ENCODE data around the gene IPO9. TPM values are rescaled to one million over a fixed set of nuclear protein-coding genes. Genes with fewer than 3 reads are reported as not detected.

Gene IPO9
- total and polyA plus RNA-seq, 2 experiments from 2014 or later = 47.6 to 87.4 TPM

GRCh38 chr1:201918343-201918742 is 89.4 kb downstream of the IPO9 start (continued):
- TF ChIP-seq, protein P1, sequence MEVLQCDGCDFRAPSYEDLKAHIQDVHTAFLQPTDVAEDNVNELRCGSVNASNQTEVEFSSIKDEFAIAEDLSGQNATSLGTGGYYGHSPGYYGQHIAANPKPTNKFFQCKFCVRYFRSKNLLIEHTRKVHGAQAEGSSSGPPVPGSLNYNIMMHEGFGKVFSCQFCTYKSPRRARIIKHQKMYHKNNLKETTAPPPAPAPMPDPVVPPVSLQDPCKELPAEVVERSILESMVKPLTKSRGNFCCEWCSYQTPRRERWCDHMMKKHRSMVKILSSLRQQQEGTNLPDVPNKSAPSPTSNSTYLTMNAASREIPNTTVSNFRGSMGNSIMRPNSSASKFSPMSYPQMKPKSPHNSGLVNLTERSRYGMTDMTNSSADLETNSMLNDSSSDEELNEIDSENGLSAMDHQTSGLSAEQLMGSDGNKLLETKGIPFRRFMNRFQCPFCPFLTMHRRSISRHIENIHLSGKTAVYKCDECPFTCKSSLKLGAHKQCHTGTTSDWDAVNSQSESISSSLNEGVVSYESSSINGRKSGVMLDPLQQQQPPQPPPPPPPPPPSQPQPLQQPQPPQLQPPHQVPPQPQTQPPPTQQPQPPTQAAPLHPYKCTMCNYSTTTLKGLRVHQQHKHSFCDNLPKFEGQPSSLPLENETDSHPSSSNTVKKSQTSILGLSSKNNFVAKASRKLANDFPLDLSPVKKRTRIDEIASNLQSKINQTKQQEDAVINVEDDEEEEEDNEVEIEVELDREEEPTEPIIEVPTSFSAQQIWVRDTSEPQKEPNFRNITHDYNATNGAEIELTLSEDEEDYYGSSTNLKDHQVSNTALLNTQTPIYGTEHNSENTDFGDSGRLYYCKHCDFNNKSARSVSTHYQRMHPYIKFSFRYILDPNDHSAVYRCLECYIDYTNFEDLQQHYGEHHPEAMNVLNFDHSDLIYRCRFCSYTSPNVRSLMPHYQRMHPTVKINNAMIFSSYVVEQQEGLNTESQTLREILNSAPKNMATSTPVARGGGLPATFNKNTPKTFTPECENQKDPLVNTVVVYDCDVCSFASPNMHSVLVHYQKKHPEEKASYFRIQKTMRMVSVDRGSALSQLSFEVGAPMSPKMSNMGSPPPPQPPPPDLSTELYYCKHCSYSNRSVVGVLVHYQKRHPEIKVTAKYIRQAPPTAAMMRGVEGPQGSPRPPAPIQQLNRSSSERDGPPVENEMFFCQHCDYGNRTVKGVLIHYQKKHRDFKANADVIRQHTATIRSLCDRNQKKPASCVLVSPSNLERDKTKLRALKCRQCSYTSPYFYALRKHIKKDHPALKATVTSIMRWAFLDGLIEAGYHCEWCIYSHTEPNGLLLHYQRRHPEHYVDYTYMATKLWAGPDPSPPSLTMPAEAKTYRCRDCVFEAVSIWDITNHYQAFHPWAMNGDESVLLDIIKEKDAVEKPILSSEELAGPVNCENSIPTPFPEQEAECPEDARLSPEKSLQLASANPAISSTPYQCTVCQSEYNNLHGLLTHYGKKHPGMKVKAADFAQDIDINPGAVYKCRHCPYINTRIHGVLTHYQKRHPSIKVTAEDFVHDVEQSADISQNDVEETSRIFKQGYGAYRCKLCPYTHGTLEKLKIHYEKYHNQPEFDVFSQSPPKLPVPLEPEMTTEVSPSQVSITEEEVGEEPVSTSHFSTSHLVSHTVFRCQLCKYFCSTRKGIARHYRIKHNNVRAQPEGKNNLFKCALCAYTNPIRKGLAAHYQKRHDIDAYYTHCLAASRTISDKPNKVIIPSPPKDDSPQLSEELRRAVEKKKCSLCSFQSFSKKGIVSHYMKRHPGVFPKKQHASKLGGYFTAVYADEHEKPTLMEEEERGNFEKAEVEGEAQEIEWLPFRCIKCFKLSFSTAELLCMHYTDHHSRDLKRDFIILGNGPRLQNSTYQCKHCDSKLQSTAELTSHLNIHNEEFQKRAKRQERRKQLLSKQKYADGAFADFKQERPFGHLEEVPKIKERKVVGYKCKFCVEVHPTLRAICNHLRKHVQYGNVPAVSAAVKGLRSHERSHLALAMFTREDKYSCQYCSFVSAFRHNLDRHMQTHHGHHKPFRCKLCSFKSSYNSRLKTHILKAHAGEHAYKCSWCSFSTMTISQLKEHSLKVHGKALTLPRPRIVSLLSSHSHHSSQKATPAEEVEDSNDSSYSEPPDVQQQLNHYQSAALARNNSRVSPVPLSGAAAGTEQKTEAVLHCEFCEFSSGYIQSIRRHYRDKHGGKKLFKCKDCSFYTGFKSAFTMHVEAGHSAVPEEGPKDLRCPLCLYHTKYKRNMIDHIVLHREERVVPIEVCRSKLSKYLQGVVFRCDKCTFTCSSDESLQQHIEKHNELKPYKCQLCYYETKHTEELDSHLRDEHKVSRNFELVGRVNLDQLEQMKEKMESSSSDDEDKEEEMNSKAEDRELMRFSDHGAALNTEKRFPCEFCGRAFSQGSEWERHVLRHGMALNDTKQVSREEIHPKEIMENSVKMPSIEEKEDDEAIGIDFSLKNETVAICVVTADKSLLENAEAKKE (CRISPR knock-in tag; IDR thresholded peaks at IDR 0.05) = no peak
- TF ChIP-seq NANOG (IDR thresholded peaks at IDR 0.05; ENCODE audit: borderline replicate concordance) = no peak
- no peak for TF ChIP-seq CTCF (conservative IDR thresholded peaks at IDR 0.05; ENCODE audit: low read depth in 2 of 2)
- TF ChIP-seq JUNB (IDR thresholded peaks at IDR 0.05; ENCODE audit: unreplicated experiment) = no peak
- TF ChIP-seq EZH2phosphoT487 (IDR thresholded peaks at IDR 0.05; ENCODE audit: unreplicated experiment) = no peak

DNA sequence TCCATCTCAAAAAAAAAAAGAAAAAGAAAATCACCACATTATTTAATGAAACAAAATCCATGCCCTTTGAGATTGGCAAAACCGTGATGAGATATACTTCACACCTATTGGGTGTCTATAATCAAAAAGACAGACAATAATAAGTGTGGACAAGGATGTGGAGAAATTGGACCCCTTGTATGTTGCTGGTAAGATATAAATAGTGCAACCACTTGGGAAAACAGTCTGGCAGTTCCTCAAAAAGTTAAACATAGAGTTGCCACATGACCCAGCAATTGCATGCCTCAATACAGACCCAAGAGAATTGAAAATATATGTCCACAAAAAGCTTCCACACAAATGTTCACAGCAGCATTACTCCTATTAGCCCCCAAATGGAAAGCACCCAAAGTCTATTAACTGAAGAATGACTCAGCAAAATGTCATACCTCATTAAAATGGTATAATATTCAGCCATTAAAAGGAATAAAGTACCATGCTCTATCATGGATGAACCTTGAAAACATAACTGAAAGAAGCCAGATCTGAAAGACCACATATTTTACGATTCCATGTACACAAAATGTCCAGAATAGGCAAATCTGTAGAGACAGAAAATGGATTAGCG is 93.1 kb downstream of the IPO9 start:
- DNase-seq (ENCODE audit: low spot score) = no peak
- H4K20me1 ChIP-seq (replicated peaks; ENCODE audit: insufficient read depth) = no peaks in the 10 kb centered on the region
- H3K36me3 ChIP-seq (ENCODE audit: insufficient read depth) = no peaks in the 10 kb centered on the region
- H3K4me1 ChIP-seq (ENCODE audit: insufficient read depth) = no peaks in the 10 kb centered on the region
- H3K4me3 Mint-ChIP-seq = no peak overlapping the region
- no peaks in the 10 kb centered on the region for H3F3A ChIP-seq (replicated peaks; ENCODE audit: low read depth)
- no peaks in the 10 kb centered on the region for H3K79me2 ChIP-seq (replicated peaks; ENCODE audit: insufficient read depth)
- no peaks in the 10 kb centered on the region; the same call in 1 of the 3 replicates for H3K4me1 Mint-ChIP-seq
- H3K36me3 Mint-ChIP-seq (ENCODE audit: low read depth) = no peaks in the 10 kb centered on the region
- H3K9me2 ChIP-seq (ENCODE audit: insufficient read depth) = no peaks in the 10 kb centered on the region
- no peak overlapping the region for H2AFZ ChIP-seq
- H3K27ac ChIP-seq (ENCODE audit: low read depth) = no peak overlapping the region
- ATAC-seq = no peak
- H3K4me3 ChIP-seq = no peak overlapping the region
- no peak overlapping the region for H3K4me2 ChIP-seq
- H3K9me3 Mint-ChIP-seq = no peaks in the 10 kb centered on the region
- peak overlapping the region; percentile 20; the same call in 1 of the 2 replicates for H3K27ac Mint-ChIP-seq
- no peaks in the 10 kb centered on the region for H3K27me3 Mint-ChIP-seq (ENCODE audit: insufficient read depth, low read depth, poor library complexity)
- H3K27me3 ChIP-seq (ENCODE audit: insufficient read depth) = no peaks in the 10 kb centered on the region
- TF ChIP-seq NANOG (IDR thresholded peaks at IDR 0.05; ENCODE audit: borderline replicate concordance) (no peak), CREB1 (CRISPR knock-in tag; IDR thresholded peaks at IDR 0.05; ENCODE audit: low read depth) (no peak)
- TF ChIP-seq, protein P2, sequence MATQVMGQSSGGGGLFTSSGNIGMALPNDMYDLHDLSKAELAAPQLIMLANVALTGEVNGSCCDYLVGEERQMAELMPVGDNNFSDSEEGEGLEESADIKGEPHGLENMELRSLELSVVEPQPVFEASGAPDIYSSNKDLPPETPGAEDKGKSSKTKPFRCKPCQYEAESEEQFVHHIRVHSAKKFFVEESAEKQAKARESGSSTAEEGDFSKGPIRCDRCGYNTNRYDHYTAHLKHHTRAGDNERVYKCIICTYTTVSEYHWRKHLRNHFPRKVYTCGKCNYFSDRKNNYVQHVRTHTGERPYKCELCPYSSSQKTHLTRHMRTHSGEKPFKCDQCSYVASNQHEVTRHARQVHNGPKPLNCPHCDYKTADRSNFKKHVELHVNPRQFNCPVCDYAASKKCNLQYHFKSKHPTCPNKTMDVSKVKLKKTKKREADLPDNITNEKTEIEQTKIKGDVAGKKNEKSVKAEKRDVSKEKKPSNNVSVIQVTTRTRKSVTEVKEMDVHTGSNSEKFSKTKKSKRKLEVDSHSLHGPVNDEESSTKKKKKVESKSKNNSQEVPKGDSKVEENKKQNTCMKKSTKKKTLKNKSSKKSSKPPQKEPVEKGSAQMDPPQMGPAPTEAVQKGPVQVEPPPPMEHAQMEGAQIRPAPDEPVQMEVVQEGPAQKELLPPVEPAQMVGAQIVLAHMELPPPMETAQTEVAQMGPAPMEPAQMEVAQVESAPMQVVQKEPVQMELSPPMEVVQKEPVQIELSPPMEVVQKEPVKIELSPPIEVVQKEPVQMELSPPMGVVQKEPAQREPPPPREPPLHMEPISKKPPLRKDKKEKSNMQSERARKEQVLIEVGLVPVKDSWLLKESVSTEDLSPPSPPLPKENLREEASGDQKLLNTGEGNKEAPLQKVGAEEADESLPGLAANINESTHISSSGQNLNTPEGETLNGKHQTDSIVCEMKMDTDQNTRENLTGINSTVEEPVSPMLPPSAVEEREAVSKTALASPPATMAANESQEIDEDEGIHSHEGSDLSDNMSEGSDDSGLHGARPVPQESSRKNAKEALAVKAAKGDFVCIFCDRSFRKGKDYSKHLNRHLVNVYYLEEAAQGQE (IDR thresholded peaks at IDR 0.05; ENCODE audit: unreplicated experiment) = no peak

Measured in GM23338 (cell line).